HG03139 (cell line): ENCODE data around the gene PATZ1.
"Not testable (repeated sequence)": the region's sequence is repeated elsewhere in the genome, so short reads cannot be mapped to it uniquely, and the experiment has no call there.

ENCODE experiments used
- ATAC-seq: cut with Tn5 transposase; IDR thresholded peaks from one replicate; pipeline ENCODE4 v1.9.1; 2021; ENCODE audit not compliant: unreplicated experiment

The PATZ1 gene, protein sequence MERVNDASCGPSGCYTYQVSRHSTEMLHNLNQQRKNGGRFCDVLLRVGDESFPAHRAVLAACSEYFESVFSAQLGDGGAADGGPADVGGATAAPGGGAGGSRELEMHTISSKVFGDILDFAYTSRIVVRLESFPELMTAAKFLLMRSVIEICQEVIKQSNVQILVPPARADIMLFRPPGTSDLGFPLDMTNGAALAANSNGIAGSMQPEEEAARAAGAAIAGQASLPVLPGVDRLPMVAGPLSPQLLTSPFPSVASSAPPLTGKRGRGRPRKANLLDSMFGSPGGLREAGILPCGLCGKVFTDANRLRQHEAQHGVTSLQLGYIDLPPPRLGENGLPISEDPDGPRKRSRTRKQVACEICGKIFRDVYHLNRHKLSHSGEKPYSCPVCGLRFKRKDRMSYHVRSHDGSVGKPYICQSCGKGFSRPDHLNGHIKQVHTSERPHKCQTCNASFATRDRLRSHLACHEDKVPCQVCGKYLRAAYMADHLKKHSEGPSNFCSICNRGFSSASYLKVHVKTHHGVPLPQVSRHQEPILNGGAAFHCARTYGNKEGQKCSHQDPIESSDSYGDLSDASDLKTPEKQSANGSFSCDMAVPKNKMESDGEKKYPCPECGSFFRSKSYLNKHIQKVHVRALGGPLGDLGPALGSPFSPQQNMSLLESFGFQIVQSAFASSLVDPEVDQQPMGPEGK

DNA sequence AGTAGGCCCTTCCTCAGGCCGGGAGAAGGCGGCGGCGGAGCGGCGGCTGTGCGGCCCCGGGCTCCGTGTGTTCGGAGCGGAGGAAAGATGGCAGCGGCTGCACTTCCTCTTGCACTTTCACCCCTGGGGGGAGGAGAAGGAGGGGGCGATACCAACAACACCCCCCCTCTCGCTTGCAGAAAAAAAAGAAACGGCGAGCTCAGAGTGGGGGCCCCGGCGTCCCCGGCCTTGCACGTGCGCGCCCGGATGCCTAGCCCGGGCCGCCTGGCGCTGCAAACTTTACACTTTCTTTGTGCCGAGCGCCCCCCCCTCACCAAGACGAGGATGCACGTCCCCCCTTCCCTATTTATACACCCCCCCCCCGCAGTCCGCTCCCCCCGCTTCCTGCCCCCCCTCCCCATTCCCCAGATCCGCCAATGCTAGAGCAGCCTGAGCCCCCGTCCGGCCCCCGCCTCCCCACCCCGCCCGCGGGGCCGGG lies at the start of gene PATZ1:
Gene PATZ1 (minus strand): TSS at position 92 of the 478 bp plus-strand sequence. CDS start 744 bp downstream, outside the sequence.
- ATAC-seq, result no peak

DNA sequence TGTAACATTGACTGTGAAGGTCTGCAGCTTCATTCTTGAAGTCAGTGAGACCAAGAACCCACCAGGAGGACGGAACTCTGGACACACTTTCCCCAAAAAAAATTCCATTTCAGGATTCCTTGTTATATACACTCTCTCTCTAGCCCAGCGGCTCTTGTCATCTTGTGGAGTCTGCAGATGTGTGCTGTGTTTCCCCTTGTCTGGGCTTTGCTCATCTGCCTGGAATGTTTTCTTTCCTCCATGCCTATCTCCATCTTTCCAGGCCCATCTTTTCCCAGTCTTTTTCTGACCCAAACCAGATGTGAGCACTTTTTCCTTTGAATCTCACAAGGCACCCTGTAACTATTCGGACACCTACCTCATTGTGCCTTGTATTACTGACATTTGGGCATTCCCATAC lies 48.2 kb upstream of the PATZ1 start:
- ATAC-seq, result no peak

DNA sequence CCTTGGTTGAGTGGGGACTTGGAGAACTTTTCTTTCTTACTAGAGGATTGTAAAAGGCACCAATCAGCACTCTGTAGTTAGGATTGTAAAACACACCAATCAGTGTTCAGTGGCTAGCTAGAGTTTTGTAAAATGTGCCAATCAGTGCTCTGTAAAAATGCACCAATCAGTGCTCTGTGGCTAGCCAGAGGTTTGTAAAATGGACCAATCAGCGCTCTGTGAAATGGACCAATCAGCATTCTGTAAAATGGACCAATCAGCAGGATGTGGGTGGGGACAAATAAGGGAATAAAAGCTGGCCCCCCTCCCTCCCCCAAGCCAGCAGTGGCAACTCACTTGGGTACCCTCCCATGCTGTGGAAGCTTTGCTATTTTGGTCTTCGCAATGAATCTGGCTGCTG lies 47.7 kb upstream of the PATZ1 start:
- ATAC-seq, result no peak

DNA sequence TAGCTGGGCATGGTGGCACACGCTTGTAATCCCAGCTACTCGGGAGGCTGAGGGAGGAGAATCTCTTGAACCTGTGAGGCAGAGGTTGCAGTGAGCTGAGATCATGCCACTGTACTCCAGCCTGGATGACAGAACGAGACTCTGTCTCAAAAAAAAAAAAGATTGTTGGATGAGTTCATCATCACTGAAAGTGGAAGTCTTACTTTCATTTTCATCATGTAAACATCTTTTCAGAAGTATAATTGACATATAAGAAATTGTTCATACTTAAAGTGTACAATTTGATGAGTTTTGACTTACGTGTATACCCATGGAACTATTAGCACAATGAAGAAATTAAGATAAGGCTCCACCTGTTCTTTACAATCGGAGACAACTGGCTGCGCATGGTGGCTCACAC lies 32.5 kb upstream of the PATZ1 start:
- not testable (repeated sequence) for ATAC-seq

DNA sequence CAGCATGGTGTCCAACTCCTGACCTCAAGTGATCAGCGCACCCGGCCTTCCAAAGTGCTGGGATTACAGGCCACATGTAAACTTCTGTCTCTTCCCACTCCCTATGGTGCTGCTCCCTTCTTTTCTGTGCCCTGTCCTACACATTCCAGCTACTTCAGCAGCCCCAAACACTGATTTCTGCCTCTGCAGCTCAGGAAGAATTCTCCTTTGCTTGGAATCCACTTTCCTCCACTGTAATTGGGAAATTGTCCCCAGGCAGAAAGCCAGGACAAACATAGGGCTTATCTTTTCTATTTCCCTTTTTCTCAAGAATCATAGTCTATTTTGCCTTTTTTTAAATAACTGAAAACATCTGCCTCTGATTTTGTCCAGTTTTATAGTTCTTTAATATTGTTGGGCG lies 32.0 kb upstream of the PATZ1 start:
- ATAC-seq, result no peak

DNA sequence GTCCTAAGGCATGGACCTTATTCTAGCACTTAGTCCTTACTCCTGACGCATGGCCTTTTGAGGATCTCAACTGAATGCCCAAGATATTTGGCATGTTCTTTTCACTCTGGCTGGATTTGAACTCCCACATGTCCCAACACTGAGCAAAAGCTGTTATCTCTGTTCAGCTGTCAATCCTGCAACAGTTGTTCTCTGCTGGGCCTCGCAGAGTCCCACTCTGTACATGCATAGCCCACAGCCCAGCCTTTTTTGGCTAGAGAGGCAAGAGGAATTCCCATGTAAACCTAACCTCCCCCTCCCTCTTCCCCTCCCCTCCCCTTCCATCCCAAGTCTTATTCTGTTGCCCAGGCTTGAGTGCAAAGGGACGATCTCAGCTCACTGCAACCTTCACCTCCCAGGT lies 31.5 kb upstream of the PATZ1 start:
- no peak for ATAC-seq

DNA sequence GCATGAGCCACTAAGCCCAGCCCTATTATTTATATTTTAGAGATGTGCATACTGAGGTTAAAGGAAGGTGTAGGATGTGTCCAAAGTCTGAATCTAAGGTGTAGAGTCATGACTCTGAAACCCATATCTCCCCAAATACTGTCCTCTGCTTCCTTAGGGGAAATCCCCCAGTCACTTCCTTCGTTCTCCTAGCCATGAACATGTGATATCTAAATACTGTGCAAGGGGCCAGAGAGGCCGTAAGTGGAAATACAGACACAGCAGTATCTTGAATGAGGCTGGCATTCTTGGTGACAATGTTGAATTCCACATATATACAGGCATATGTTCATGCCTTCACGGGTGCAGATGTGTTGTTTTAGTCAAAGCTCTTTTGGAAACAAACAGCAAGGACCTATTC lies 21.3 kb upstream of the PATZ1 start:
- ATAC-seq, result no peak

DNA sequence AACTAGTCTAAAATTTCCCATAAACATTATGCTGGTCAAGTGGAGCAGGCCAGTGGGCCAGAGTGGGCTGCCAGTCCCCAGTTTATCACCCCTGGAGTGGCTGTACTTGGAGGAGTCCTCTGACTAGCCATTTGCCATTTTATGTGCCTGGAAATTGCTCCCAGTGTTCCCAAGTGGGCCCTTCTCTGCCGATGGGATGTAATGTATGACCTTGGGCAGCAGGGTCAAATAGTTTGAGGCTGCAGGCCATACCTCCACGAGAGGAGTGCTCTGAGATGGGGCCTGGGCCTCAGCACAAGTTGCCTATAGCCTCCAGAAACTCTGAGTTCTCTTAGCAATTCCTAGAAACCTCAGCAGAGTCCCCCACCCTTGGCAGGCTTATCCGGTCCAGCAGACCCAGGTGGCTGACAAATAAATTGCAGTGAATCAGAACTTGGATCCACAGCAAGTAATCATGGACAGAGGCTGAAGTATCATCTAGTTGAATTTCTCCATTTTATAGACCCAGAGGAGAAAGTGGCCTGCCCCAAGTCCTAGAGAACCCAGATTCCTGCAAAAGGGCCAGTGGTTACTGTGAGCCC lies 17.8 kb upstream of the PATZ1 start:
- no peak for ATAC-seq

DNA sequence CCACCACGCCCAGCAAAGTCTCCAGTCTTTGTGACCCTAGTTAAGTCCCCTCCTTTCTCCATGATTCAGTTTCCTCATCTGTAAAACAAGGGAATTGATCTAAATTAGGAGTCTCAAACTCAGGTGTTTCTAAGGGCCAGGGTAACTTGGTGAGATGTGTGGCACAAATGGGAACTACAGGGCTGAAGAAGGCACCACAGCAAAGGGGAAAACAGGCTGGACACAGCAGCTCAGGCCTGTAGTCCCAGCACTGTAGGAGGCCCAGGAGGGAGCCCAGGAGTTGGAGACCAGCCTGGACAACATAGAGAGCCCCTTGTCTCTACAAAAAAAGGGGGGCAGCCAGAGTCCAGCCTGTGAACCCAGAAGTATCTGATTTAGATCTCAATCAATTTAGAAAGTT lies 15.6 kb upstream of the PATZ1 start:
- ATAC-seq, result no peak

DNA sequence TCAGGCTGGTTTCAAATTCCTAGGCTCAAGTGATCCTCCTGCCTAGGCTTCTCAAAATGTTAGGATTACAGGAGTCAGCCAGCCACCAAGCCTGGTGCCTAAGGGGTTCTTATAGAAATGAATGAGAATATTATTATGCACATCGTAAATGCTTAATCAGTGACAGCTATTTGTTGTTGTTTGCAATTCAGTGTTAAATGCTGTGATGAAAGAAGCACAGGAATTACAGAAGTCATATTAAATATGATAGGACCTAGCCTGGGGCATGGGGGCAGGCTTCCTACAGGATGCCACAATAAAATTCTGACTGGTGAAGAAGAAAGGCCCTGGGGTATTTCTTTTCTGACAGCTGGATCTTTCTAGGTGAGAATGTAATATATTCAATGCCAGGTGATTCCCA lies 13.9 kb upstream of the PATZ1 start:
- no peak for ATAC-seq

DNA sequence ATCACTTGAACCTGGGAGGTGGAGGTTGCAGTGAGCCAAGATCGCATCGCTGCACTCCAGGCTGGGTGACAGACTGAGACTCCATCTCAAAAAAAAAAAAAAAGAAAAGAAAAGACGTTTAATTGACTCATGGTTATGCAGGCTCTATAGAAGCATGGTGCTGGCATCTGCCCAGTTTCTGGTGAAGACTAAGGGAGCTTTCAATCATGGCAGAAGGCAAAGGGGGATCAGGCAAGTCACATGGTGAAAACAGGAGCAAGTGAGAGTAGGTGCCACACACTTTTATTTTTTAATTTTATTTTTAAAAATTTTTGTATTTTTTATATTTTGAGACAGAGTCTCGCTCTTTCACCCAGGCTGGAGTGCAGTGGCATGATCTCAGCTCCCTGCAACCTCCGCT lies 8.4 kb upstream of the PATZ1 start:
- no peak for ATAC-seq

DNA sequence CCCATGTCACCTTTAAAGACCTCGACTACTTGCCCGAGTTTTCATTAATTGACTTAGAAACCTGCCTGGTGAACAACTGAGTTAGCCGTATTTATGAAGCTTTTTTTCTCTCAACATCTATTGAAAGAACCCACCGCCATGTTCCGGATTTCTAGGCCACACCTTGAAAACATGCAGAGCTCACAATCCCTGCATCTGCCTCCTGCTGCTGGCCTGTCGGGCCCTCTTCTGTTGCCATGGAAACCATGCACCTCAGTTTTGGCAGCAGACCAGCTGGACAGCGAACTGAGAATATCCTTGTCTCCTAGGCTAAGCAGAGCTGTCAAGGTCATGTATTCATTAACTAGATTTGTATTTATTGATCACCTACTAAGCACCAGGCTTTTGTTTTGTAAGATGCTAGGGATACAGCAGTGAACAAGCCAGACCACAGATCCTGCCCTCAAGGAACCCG lies 4.3 kb upstream of the PATZ1 start:
- no peak for ATAC-seq

DNA sequence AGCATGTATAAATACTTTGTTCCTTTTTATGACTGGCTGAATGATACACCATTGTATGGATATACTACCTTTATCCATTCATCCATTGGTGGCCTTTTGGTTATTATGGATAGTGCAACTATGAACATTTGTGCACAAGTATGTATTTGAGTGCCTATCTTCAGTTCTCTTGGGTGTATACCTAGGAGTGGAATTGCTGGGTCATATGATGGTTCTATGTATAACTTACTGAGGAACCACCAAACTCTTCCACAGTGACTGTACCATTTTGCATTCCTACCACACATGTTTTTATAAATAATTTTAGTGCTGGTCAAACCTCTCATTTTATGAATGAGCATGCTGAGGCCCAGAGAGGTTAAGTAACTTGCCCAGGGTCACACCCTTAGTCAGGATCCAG lies 3.8 kb upstream of the PATZ1 start:
- no peak for ATAC-seq

DNA sequence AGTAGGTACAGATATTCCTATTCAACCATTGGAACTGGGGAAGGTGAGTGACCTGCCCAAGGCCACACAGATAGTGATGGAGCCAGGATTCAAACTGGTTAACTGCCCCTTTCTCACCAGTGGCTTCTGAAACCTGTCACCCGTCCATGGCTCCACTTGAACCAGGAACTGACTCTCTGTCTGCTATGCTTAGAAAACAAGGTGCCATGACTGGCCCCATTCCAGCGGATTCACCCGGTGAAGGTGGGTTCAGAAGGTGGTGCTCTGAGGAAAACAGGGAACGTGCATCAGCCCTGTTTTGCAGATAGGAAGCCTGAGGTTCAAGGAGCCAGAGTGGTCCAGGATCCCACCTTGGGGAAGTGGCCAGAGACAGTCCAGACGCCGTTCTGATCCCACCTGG lies 2.6 kb upstream of the PATZ1 start:
- no peak for ATAC-seq

DNA sequence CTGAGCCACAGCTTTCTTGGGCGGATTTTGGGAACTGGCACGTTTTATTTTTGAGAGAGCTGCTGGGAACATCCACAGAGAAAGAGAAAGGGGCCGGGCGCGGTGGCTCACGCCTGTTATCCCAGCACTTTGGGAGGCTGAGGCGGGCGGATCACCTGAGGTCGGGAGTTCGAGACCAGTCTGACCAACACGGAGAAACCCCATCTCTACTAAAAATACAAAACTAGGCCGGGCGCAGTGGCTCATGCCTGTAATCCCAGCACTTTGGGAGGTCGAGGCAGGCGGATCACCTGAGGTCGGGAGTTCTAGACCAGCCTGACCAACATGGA lies 1.8 kb upstream of the PATZ1 start:
- not testable (repeated sequence) for ATAC-seq

DNA sequence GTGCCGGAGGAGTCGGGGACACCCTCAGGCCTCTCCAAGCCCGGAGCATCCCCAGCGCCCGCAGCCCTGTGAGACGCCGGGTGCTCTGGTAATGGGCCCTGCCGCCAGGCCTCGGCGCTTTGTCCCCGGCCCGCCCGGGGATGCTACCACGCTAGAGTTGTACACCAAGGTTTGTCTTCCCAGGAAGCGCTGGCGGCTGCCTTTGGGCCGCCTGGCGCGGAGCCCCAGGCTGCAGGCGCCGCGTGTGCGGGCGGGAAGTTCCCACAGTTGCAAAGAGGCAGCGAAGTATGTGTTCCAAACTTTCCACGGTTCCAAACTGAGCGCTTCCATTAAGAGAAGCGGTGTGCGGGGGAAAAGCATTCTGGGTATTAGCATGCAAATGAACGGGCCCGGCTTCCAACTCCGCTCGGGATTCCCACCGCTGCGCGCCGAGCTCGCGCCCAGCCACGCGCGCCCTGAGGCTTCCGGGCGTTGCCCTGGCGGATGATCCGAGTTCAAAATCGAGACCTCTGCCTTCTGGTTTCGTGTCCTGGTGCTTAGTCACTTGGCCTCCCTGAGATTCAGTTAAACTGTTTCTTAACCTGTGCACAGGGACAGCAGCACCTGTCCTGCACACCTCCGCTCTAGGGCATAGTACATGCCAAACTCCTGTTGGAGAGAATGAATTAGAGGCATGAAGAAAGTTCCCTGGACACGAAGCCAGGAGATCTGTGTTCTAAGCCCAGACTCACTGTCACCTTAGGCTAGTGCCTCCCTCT lies 1.3 kb upstream of the PATZ1 start:
- no peak for ATAC-seq

DNA sequence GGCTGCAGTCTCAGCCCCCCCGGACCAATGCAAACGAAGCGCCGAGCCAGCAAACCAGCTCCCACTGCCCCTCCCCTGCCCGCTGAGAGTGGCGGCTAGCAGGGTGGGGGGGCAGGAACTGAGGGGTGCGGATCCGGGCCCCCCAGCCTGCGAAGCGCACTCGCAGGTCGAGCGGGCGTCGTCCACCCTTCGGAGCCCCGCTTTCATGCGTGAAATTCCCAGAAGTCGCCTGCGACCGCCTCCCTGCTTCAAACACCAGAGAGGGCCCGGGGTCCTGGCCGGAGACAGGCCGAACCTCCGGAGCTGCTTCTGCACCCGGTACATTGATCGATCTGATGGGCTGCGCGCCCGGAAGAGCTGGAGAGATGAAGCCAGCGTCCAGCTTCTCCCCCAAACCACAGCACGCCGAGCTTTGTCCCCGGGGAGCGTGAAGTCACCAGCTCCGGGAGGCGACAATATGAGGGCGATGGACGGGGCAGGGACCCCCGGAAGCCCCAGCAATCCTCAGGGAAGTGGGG lies 646 bp upstream of the PATZ1 start:
- ATAC-seq, result no peak

DNA sequence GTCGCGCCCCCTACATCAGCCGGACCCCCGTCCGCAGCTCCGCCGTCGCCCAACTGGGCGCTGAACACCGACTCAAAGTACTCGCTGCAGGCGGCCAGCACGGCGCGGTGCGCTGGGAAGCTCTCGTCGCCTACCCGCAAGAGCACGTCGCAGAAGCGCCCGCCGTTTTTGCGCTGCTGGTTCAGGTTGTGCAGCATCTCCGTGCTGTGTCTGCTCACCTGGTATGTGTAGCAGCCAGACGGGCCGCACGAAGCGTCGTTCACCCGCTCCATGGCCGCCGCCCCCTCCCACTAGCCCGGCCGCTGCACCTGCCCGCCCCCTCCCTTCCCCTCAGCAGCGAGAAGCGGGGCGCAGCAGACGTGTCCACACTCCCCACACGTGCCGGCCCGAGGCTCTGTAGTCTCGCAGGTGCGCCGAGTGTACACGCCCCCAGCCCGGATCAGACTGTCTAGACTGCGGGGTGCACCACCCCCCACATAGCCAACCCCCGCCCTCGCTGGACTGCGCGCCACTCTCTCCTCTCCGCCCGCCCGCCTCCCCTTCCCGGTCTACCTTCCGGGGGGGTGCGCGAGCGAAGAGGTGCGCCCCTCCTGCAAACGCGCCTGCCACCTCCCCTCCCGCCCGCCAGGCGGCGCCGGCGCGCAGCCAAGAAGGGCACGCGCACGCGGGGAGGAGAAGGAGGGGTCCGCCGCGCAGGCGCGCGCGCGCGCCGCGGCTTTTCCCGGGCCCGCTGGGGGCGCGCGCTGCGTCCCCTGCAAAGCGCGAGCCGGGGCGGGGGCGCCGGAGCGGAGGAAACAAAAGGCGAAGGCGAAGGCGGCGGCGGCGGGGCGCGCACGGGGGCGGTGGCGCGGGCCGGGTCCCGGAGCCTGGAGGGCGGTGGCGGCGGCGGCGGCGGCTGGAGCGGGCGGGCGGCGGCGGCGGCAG lies 553 bp downstream of the PATZ1 start:
- no peak for ATAC-seq

DNA sequence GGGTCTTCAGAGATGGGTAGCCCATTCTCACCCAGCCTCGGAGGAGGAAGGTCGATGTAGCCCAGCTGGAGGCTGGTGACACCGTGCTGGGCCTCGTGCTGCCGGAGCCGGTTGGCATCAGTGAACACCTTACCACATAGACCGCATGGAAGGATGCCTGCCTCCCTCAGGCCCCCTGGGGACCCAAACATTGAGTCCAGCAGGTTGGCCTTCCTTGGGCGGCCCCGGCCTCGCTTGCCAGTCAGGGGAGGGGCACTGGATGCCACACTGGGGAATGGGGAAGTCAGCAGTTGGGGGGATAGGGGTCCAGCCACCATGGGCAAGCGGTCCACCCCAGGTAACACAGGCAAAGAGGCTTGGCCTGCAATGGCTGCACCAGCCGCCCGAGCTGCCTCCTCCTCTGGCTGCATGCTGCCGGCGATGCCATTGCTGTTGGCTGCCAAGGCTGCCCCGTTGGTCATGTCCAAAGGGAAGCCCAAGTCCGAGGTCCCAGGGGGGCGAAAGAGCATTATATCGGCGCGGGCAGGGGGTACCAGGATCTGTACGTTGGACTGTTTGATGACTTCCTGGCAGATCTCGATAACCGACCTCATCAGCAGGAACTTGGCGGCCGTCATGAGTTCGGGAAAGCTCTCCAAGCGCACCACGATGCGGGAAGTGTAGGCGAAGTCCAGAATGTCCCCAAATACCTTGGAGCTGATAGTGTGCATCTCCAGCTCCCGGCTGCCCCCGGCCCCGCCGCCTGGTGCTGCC lies 1.4 kb downstream of the PATZ1 start:
- no peak for ATAC-seq

DNA sequence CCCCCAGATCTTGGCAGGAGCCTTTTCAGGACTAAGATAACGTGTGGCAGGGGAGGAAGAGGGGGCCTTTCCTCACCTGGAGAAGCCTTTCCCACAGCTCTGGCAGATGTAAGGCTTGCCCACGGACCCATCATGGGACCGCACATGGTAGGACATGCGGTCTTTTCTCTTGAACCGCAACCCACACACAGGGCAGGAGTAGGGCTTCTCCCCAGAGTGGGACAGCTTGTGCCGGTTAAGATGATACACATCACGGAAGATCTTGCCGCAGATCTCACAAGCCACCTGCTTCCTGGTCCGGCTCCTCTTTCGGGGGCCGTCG lies 1.9 kb downstream of the PATZ1 start:
- ATAC-seq, result no peak
